ENCODE measurements around the gene C11orf86.

DNA sequence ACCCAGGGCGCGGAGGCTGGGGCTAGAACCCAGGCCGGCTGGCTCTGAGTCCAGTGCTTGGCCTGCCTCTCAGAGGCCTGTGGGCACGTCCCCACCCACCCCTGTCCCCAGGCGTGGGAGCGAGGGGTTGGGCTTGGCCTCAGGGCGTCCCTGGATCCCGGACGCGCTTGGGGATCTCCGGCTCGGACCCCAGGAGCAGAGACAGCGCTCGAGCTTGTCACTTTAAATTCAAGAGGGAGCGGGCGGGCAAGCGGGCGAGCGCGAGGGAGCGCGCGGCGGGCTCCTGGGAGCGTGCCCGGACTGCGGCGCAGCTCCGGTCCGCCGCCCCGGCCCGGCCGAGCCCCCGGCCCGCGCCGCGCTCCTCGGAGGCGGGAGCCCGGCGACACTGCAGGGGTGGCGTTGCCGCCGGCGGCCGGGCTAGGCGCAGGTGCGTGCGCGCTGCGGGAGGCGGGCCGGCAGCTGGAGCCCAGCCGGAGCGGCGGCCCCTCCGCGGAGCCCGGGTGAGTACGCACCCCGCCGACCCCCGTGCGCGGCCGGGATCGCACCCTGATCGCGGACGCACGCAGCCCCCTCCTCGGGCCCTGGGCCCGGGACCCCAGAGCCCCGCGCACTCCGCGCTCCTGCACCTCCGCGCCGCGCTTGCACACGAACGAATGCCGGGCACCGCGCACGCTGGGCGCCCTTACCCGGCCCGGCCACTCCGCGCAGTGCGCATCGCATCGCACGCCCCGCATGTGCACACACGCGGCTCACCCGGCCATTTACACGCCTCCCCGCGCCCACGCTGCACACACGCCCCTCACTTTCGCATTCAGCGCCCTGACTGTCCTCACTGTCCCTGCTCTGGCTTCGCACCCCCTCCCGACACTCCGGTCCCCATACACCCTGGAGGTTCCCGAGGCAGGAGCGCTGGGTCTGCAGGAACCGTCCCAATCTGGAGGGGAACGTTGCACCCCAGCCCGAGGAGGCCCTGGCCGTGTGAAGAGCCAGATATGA is 48.2 kb downstream of the C11orf86 start, which contains the start of gene SYT12:
- TF ChIP-seq, protein P1, sequence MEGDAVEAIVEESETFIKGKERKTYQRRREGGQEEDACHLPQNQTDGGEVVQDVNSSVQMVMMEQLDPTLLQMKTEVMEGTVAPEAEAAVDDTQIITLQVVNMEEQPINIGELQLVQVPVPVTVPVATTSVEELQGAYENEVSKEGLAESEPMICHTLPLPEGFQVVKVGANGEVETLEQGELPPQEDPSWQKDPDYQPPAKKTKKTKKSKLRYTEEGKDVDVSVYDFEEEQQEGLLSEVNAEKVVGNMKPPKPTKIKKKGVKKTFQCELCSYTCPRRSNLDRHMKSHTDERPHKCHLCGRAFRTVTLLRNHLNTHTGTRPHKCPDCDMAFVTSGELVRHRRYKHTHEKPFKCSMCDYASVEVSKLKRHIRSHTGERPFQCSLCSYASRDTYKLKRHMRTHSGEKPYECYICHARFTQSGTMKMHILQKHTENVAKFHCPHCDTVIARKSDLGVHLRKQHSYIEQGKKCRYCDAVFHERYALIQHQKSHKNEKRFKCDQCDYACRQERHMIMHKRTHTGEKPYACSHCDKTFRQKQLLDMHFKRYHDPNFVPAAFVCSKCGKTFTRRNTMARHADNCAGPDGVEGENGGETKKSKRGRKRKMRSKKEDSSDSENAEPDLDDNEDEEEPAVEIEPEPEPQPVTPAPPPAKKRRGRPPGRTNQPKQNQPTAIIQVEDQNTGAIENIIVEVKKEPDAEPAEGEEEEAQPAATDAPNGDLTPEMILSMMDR (conservative IDR thresholded peaks at IDR 0.05; ENCODE audit: low read length), result no peak
- no peak for TF ChIP-seq EZH2phosphoT487 (IDR thresholded peaks at IDR 0.05; ENCODE audit: borderline replicate concordance)

All from Loucy (cell line).